HG03378 (cell line): ENCODE results near the gene FKBP7.
"Not testable (repeated sequence)": the region's sequence is repeated elsewhere in the genome, so short reads cannot be mapped to it uniquely, and the experiment has no call there.

ENCODE experiments used
- ATAC-seq: cut with Tn5 transposase; IDR thresholded peaks from one replicate; pipeline ENCODE4 v1.9.1; 2021; ENCODE audit warnings: mild to moderate bottlenecking, moderate library complexity; ENCODE audit not compliant: unreplicated experiment

The FKBP7 gene, protein sequence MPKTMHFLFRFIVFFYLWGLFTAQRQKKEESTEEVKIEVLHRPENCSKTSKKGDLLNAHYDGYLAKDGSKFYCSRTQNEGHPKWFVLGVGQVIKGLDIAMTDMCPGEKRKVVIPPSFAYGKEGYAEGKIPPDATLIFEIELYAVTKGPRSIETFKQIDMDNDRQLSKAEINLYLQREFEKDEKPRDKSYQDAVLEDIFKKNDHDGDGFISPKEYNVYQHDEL

DNA sequence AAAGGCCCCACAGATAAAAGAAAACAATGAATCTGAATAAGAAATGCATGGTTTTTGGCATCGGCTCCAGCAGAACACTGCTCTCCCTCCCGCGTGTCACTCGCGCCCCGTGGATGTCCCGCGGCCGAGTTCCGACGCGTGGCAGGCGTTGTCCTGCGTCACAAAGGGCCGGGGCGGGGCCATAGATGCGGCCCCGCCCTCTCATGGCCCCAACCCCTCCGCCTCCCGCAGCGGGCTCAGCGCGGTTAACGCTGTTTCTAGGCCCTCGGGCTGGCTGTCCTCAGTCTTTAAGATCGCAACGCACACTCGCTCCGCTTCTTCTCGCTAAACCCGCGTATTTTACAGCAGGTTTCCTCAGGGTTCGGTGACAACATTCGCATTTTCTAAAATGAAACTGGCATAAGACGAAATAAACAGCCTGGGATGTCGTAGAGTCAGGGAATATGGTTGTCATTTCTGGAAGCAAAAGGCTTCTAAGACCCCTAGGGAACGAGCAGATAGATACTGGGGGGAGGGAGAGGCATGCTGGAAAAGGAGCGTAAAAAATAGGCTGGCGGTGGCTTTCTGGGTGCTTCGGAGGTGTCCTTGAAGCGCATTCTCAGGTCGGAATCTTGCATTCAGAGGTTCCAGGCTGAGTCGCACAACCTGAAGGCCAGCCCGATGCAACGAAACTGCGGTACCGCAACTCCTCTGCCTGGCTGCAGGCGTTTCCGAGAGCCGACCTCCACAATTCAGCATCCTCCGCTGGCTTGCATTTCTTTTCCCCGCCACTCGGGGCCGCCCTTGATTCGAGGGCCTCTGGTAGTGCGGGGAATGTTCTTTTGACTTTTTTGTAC, at the start of gene FKBP7:
FKBP7 (minus strand) TSS at position 162 of the 836 bp plus-strand sequence; CDS start at position 61, 101 bp downstream.
- peak; percentile 31 for ATAC-seq

DNA sequence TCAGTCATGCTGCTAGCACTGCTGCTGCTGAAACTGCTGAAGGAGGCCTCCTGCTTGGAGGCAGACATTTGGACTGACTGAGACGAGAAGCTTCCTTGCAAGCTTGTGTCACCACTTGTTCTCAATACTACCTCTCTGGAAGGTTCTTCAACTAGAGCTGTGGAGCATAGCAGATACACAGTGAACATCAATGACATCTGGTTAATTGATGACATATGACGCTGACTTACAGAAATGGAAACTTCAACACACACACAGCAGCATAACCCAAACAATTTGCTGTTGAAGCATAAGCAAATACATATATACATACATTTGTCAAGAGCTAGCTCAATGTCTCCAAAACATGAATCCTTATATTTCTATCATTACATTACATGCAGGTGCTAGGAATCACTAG, 49.2 kb upstream of the FKBP7 start:
- no peak for ATAC-seq

DNA sequence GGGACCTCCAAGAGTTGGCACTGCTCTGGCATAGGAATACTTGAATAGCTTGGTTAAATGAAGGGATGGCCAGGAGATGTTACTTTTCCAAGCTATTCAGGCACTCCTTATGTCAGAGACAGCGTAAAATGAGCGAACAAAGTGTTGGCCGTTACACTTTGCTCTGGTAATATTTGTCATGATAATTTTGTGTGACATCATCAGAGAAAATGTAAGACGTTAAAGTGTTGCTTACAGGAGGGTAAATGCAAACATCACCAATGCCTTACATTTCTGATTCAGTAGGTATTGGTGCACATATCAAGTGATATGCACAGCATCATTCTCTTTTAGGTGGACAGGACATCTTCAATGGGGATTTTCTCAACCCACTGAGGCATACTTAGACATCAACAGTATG, 47.9 kb upstream of the FKBP7 start:
- no peak for ATAC-seq

DNA sequence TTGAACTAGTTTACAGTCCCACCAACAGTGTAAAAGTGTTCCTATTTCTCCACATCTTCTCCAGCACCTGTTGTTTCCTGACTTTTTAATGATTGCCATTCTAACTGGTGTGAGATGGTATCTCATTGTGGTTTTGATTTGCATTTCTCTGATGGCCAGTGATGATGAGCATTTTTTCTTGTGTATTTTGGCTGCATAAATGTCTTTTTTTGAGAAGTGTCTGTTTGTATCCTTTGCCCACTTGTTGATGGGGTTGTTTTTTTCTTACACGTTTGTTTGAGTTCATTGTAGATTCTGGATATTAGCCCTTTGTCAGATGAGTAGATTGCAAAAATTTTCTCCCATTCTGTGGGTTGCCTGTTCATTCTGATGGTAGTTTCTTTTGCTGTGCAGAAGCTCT, 47.1 kb upstream of the FKBP7 start:
- ATAC-seq, result not testable (repeated sequence)

DNA sequence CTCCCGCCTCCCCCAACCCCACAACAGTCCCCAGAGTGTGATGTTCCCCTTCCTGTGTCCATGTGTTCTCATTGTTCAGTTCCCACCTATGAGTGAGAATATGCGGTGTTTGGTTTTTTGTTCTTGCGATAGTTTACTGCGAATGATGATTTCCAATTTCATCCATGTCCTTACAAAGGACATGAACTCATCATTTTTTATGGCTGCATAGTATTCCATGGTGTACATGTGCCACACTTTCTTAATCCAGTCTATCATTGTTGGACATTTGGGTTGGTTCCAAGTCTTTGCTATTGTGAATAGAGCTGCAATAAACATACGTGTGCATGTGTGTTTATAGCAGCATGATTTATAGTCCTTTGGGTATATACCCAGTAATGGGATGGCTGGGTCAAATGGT, 46.6 kb upstream of the FKBP7 start:
- not testable (repeated sequence) for ATAC-seq

DNA sequence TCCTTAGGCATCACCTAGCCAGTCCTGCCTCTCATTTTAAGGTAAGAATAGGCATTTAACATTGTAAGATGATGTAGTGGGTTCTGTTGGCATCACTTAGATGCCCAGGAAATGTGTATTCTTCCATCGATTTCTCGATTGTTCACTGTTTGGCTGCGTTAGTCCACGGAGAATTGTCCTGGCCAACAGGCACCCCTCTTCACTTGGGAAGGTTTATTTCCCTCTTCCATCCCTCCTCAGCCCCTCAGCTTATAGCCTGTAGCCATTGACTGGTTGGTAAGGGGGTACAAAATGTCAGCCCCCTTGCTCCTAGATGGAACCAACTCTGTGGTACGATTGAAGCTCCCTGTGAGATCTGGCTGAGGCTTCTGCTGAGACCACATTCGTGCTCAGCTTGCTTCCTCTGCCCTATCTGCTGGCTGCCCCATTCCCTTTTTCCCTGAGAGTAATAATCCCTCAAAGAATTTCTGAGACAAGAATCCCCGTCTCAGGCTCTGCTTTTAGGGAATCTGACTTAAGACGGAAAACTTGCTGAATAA, 45.3 kb upstream of the FKBP7 start:
- ATAC-seq, result no peak

DNA sequence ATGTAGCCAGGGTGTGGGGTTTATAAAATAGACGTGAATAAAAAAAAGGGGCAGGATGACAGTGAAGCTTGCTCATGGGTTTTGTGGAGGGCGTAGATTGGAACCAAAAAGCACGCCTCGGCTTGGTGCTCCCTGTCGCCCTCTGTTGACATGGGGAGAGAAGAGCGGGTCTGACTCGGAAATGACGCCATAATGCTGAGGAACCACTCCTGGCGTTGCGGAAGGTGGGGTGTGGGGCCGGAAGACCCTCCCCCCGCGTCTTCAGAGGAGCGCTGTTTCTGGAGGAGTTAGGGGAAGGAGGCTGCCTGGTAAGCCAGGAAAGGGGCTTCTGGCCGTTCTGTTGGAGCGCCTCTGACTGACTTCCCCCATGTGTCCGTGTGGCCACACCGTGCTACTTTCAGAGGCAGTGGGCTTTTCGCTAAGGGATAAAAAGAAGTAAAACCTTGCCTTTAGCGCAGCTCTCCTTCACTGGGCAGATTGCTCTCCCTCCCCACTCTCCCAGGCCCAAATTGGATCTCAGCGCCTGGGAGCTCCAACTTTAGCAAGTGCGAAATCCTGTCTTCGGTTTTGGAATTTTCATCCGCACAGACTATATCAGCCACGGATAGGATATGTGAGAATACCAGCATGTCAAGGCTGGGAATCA, 44.7 kb upstream of the FKBP7 start:
- ATAC-seq, result peak; percentile 83

DNA sequence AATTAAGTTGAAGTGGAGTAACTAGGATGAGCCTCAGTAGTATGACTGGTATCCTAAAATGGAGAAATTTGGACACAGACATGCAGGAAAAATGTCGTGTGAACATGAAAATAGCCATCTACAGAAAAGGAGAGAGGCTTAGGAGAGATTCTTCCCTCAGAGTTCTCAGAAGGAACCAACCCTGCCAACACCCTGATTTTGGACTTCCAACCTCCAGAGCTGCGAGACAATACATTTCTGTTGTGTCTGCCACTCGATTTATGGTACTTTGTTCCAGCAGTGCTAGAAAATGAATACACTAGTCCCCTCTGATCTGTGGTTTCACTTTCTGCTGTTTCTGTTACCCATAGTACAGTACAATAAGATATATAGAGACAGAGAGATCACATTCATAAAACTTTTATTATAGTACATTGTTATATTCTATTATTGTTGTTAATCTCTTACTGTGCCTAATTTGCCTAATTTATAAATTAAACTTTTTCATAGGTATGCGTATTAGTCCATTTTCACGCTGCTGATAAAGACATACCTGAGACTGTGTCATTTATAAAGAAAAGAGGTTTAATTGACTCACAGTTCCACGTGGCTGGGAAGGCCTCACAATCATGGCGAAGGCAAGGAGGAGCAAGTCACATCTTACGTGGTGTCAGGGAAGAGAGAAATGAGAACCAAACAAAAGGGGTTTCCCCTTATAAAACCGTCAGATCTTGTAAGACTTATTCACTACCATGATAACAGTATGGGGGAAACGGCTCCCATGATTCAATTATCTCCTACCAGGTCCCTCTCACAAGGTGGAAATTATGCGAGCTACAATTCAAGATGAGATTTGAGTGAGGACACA, 43.1 kb upstream of the FKBP7 start:
- ATAC-seq, result no peak

DNA sequence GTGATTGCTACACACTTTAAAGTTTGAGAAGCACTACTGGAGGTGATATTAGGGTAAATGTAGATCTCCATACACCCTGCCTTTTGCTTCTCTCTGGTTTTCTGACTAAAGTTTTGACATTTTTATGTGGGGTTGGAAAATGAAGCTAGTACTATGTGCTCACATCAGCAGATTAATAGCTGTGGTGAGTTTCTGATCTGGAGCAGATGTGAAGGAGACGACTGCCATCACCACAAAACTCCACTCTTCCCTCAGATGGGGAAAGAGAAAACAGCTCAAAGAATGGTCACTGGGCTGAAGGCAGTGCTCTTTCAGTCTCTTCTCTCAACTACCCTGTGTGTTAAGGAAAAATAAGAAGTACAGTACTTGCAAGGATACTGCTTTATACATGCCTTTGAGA, 39.1 kb upstream of the FKBP7 start:
- ATAC-seq, result no peak

DNA sequence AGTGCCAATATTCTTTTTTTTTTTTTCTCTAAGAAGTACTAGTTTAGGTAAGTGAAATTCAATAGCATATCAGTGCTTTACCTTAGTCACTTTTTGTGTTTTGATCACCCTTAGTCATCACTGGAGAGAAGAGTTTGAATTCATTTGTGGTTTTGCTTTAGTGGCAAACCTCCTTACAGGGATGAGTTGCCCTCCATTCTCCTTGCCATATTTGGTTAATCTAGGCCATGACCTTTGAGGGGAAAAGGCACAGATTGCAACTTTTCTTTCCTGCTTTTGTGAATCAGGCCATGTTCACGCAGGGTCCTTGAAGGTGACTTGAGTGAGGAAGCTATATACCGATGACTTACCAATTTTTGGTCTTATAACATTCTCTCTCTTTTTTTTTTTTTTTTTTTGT, 36.3 kb upstream of the FKBP7 start:
- peak; percentile 72 for ATAC-seq

DNA sequence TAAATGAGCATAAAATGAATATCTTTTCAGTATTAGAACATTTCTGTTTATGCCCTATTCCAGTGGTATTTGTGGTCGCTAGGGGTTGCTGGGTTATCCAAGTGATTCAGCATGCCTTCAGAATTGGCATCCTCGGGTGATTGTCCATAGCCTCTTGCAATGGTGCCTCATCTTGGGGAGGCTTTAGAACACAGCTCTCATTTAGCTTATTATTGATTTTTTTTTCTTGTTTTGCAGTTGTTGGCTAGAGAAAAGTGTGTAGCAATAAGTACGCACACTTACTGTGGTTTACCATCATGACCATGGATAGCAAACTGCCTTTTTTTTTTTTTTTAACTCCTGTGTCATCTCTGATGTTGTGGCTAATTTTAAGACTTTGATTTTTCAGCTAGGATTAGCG, 35.5 kb upstream of the FKBP7 start:
- ATAC-seq, result no peak

DNA sequence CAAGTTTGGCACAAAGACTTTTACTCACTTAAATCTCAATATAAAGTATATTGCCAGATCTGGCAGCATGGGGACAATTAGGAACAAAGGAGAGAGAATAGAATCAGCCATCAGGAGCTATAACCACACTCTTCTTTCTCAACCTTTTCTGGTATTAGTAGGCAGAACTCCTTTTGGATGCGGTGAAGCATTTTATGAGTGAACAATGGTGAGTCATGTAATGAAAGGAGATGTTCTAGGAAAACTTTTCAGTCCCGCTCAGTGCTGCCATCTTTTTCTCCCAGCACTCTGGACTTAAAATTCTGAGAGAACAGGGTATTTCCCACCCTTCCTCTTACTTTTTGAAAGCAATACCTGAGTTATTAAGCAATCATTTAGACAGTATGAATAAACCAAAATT, 34.1 kb upstream of the FKBP7 start:
- no peak for ATAC-seq

DNA sequence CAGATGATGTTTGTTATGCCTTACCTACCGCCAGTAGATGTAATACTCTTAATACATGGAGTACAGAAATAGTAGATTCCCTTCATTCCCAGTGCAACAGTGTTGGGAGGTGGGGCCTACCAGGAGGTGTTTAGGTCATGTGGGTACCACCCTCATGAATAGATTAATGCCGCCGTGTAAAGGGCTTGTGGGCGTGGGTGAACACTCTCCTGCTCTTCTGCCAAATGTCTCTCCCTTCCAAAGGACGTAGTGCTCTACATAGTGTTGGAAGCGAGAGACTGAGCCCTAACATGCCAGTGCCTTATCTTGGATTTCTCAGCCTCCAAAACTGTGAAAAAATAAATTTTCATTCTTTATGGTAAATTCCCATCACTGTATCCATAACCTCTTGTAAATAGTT, 32.0 kb upstream of the FKBP7 start:
- no peak for ATAC-seq

DNA sequence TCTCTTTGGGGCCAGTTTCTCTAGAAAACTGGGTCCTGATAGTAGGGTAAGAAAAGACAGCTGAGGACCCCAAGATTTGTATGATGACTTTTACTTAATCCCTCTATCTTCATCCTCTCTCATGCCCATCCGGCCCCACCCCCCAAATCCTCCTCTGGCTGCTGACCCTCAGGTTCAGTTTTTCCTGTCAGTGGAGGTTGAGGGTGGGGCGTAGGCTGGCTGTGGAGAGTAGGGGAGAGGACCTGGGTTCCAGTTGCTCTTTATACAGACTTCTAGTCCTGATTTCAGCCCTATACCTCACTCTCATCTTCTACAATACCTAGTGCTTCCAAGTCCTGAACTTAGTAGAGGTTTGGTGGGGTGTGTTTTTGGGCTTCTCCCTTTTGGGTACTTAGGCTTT, 30.2 kb upstream of the FKBP7 start:
- ATAC-seq, result no peak

DNA sequence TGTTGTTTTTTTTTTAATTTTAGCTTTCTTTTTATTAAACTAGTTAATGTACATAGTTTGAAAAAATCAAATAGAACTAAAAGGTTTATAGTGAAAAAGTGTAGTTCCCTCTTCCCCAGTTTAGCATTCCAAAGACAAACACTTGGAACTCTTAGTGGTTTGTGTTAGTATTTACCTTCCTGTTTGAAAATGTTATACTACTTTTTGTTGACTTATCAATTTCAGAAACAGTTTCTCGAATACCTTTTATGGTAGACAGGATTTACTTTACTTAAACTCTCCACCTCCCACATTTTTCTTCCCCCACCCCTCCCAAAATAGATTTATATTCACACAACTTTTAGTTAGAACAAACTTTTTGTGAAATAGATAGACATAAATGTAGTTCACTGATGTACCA, 28.5 kb upstream of the FKBP7 start:
- ATAC-seq, result no peak

DNA sequence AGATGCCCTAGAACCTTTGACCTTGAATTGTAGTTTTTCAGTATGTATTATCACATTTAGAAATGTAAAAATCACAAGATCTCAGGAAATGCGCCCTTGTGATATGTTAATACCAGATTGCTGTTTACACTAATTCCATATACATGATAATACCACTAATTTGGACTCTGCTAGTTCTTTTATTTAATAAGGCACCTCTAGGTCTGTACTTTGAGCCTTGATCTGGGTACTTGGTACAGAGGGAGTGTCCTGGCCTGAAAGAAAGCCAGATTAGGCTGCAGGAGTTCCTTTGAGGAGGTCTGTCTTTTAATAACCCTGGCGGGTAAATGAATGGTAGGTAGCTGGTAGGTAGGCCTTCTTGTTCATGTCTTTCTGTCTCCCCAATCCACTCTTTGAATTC, 28.1 kb upstream of the FKBP7 start:
- no peak for ATAC-seq

DNA sequence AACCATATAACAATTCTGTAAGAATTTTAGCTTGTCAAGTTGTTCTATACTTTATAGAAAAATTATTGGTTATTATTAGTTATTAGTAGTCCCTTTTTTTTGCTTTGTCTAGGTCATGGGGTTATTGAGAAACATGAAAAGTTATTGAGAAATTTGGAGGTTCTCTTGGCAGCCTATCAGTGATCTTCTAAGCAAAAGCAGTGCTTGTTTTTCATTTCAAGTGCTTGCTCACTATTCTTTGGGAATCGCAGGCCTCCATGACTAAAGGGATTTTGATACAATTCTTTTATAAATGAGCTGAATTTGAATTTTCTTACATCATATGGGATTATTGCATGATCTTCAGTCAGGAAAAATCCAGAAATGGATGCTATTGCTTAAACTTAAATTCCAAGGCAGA, 27.7 kb upstream of the FKBP7 start:
- no peak for ATAC-seq

DNA sequence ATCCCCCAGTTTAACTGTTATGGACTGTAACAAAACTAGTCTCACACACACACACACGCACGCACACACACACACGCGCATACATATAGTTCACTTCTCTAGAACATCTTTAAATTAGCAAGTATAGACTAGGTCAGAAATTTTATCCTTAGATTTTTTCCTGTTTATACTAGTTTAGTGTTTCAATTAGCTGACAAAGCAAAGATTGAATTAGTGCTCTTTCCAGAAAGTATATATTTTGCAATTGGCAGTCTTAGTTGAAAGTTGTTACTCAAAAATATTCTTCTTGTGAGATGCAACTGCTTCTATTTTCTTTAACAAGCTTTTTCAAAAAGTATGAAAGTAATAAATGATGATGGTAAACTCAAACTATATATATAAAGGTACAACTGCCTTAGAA, 24.4 kb upstream of the FKBP7 start:
- no peak for ATAC-seq

DNA sequence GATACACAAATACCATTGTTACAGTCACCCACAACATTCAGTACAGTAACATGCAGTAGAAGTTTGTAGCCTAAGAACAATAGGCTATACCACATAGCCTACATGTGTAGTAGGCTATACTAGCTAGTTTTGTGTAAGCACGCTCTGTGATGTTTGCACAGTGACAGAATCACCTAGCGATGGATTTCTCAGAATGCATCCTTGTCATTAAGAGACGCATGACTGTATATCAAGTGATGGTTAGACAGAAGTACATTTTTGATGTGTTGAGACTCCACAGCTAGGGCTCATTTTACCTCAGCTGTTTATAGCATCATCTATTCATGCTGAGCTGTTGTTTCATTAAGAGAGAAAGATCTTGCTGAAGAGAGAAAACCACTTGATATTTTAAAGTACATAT, 21.2 kb upstream of the FKBP7 start:
- ATAC-seq, result no peak

DNA sequence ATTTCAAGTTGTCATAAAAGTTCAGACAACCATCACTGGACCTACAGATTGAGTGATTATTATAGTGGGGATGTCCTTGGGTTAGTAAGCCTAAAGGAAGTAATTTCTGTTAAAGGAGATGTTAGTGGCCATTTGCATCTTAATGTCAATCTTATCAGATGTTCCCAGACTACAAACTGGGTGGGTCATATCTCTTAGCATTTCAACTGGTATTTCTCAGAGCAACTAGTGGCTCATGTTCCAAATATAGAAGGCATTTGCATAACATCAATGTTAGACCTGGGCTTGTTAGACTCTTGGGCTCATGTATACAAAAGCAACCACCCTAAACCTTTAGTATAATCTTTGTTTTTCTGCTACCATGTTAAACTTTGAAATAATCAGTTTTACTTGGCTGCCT, 19.7 kb upstream of the FKBP7 start:
- peak; percentile 50 for ATAC-seq

DNA sequence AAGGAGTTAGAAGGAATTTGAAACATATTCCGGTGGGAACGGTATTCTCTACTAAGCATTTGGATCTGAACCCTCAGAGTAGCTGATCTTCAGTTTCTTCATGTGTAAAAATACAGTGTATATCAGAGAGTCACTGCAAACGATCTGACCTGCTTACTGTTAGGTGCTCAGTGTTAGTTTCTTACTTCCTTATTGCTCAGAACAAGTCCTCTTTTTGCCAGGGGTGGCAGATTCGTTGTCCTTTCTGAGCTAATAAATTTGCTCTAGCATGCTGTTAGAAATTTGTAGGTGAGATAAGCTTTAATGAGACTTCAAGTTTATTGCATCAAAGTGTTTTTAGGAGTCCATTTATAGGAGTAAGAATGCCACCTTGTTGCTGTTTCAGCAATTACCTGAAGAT, 17.6 kb upstream of the FKBP7 start:
- ATAC-seq, result no peak
